K562 (cell line): ENCODE results near the gene EFS. TPM values are rescaled to one million over a fixed set of nuclear protein-coding genes. Genes with fewer than 3 reads are reported as not detected.
A peak's percentile ranks its signal among the peaks of the same experiment; 100 is the strongest.

ENCODE experiments used
- CTBP1 ChIP-seq: fragments of 450-650 bp; IDR thresholded peaks from 2 replicates; pipeline ENCODE4 v1.6.1; 2016; ENCODE audit warnings: borderline replicate concordance
- E2F3 ChIP-seq: fragments of 250-450 bp; sonication (Bioruptor Pico); IDR thresholded peaks from 2 replicates; pipeline ENCODE4 v1.4.0; 2020; ENCODE audit warnings: mild to moderate bottlenecking
- FOXK1 ChIP-seq: sonication (generic); formaldehyde crosslinking; IDR thresholded peaks from 2 replicates; pipeline ENCODE4 v1.8.0; 2022; ENCODE audit warnings: missing genetic modification reagents, mild to moderate bottlenecking, borderline replicate concordance
- KLF1 ChIP-seq: fragments of 450-650 bp; IDR thresholded peaks from 2 replicates; pipeline ENCODE4 v1.6.1; 2016; ENCODE audit warnings: missing genetic modification characterization, missing compliant biosample characterization
- NFATC3 ChIP-seq: fragments of 450-650 bp; IDR thresholded peaks from 2 replicates; pipeline ENCODE4 v1.6.1; 2017; ENCODE audit warnings: mild to moderate bottlenecking
- NFRKB ChIP-seq: fragments of 450-650 bp; IDR thresholded peaks from 2 replicates; pipeline ENCODE4 v1.6.1; 2016; ENCODE audit warnings: low read depth
- polyA plus RNA-seq, 8 experiments: library from polyadenylated mRNA; depleted of rRNA in 4 of 8; stranded (reverse) in 5 of 8; unstranded in 3 of 8; fragments of >200 nt; fragmentation: Nextera tagmentation in 2 of 8; fragmentation: Illumina TruSeq in 1 of 8; extraction: Ambion mirVana in 2 of 8; extraction: Trizol in 1 of 8; gene quantifications; 2 replicates each; pipeline versions ENCODE4 v1.2.1 to v1.2.3, GENCODE V29; 2011 to 2014; ENCODE audit warnings: inconsistent platforms in 1 of 8, missing spikeins in 1 of 8
- total RNA-seq, 7 experiments: library from RNA; depleted of rRNA in 6 of 7; stranded (reverse); fragments of >200 nt in 6 of 7; fragmentation: Illumina TruSeq in 2 of 7; extraction: Trizol in 2 of 7; gene quantifications; 2 replicates each; pipeline versions ENCODE4 v1.2.1 to v1.2.3, GENCODE V29; 2011 to 2021; ENCODE audit warnings: low replicate concordance in 1 of 7
- TF ChIP-seq, protein P1 (sequence below), 2 experiments: fragments of 450-650 bp in 1 of 2; sonication (generic) in 1 of 2; formaldehyde crosslinking in 1 of 2; IDR thresholded peaks; 2 replicates each; pipeline versions ENCODE4 v1.7.1 to v1.9.0; 2016 to 2022; ENCODE audit warnings: inconsistent platforms in 1 of 2, mild to moderate bottlenecking in 1 of 2, missing genetic modification reagents in 1 of 2
- TF ChIP-seq, protein P2 (sequence below): fragments of 450-650 bp; IDR thresholded peaks from 2 replicates; pipeline ENCODE4 v1.6.1; 2016; ENCODE audit warnings: low read depth

EFS gene
- total and polyA plus RNA-seq, 9 of the 15 experiments (the other 6 are each of a cell fraction or from before 2014, with no cell fraction given), result 0.01 to 0.03 TPM; not detected in 7

DNA sequence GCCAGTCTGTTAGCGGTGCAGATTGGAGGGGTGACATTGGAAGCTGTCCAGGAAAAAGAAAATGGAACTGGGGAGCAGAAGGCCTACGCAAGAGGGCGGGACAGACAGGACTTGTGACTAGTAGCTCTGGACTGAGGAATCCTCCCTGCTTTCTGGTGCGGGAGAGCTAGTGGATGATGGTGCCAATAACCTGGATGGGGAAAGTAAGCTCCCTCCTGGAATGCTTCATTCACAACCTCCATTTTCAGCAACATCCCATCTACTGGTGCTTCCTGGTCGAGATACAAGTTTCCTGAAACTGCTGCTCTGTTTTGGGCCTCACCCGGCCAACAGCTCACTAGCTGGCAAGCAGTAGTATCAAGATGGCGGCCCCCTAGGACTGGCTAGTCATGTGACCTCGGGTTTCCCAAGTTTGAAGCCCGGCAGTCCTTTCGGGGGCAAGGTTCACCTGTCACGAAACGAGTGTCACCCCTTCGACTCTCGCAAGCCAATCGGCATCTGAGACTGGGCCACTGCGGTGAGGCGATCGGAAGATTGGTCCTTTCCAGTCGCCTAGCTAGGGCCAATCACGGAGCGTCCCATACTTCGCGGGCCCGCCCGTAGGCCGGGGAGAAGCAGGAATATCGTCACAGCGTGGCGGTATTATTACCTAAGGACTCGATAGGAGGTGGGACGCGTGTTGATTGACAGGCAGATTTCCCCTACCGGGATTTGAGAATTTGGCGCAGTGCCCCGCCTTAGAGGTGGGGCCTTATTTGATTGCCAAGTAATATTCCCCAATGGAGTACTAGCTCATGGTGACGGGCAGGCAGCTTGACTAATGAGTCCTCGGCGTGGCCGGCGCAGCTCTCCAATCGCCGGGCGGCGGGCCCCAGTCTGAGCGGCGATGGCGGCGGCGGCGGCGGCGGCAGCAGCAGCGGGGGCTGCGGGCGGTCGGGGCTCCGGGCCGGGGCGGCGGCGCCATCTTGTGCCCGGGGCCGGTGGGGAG is 44.1 kb downstream of the EFS start, which contains the start of gene PABPN1 (continued):
- TF ChIP-seq, protein P1, sequence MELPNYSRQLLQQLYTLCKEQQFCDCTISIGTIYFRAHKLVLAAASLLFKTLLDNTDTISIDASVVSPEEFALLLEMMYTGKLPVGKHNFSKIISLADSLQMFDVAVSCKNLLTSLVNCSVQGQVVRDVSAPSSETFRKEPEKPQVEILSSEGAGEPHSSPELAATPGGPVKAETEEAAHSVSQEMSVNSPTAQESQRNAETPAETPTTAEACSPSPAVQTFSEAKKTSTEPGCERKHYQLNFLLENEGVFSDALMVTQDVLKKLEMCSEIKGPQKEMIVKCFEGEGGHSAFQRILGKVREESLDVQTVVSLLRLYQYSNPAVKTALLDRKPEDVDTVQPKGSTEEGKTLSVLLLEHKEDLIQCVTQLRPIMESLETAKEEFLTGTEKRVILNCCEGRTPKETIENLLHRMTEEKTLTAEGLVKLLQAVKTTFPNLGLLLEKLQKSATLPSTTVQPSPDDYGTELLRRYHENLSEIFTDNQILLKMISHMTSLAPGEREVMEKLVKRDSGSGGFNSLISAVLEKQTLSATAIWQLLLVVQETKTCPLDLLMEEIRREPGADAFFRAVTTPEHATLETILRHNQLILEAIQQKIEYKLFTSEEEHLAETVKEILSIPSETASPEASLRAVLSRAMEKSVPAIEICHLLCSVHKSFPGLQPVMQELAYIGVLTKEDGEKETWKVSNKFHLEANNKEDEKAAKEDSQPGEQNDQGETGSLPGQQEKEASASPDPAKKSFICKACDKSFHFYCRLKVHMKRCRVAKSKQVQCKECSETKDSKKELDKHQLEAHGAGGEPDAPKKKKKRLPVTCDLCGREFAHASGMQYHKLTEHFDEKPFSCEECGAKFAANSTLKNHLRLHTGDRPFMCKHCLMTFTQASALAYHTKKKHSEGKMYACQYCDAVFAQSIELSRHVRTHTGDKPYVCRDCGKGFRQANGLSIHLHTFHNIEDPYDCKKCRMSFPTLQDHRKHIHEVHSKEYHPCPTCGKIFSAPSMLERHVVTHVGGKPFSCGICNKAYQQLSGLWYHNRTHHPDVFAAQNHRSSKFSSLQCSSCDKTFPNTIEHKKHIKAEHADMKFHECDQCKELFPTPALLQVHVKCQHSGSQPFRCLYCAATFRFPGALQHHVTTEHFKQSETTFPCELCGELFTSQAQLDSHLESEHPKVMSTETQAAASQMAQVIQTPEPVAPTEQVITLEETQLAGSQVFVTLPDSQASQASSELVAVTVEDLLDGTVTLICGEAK (IDR thresholded peaks at IDR 0.05), result peak; percentile 65; the same call in 1 of the 2 replicates
- TF ChIP-seq, protein P1 (CRISPR knock-in tag; IDR thresholded peaks at IDR 0.05), result no peak
- TF ChIP-seq E2F3 (CRISPR knock-in tag), result peak; percentile 21; the same call in 1 of the 2 replicates
- peak; percentile 76; the same call in 1 of the 2 replicates for TF ChIP-seq KLF1 (tag)
- TF ChIP-seq, protein P2, sequence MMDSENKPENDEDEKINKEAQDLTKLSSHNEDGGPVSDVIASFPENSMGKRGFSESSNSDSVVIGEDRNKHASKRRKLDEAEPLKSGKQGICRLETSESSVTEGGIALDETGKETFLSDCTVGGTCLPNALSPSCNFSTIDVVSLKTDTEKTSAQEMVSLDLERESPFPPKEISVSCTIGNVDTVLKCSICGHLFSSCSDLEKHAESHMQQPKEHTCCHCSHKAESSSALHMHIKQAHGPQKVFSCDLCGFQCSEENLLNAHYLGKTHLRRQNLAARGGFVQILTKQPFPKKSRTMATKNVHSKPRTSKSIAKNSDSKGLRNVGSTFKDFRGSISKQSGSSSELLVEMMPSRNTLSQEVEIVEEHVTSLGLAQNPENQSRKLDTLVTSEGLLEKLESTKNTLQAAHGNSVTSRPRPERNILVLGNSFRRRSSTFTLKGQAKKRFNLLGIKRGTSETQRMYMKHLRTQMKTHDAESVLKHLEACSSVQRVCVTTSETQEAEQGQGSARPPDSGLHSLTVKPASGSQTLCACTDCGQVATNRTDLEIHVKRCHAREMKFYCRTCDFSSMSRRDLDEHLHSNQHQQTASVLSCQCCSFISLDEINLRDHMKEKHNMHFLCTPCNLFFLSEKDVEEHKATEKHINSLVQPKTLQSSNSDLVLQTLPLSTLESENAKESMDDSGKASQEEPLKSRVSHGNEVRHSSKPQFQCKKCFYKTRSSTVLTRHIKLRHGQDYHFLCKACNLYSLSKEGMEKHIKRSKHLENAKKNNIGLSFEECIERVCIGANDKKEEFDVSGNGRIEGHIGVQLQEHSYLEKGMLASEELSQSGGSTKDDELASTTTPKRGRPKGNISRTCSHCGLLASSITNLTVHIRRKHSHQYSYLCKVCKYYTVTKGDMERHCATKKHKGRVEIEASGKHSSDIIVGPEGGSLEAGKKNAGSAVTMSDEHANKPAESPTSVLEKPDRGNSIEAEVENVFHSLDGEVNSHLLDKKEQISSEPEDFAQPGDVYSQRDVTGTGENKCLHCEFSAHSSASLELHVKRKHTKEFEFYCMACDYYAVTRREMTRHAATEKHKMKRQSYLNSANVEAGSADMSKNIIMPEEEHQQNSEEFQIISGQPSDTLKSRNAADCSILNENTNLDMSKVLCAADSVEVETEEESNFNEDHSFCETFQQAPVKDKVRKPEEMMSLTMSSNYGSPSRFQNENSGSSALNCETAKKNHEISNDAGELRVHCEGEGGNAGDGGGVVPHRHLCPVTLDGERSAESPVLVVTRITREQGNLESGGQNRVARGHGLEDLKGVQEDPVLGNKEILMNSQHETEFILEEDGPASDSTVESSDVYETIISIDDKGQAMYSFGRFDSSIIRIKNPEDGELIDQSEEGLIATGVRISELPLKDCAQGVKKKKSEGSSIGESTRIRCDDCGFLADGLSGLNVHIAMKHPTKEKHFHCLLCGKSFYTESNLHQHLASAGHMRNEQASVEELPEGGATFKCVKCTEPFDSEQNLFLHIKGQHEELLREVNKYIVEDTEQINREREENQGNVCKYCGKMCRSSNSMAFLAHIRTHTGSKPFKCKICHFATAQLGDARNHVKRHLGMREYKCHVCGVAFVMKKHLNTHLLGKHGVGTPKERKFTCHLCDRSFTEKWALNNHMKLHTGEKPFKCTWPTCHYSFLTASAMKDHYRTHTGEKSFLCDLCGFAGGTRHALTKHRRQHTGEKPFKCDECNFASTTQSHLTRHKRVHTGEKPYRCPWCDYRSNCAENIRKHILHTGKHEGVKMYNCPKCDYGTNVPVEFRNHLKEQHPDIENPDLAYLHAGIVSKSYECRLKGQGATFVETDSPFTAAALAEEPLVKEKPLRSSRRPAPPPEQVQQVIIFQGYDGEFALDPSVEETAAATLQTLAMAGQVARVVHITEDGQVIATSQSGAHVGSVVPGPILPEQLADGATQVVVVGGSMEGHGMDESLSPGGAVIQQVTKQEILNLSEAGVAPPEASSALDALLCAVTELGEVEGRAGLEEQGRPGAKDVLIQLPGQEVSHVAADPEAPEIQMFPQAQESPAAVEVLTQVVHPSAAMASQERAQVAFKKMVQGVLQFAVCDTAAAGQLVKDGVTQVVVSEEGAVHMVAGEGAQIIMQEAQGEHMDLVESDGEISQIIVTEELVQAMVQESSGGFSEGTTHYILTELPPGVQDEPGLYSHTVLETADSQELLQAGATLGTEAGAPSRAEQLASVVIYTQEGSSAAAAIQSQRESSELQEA, result peak; percentile 39; the same call in 1 of the 2 replicates
- TF ChIP-seq NFRKB, result peak; percentile 95
- TF ChIP-seq CTBP1, result peak; percentile 76
- TF ChIP-seq NFATC3, result peak; percentile 21; the same call in 1 of the 2 replicates
- TF ChIP-seq FOXK1 (CRISPR knock-in tag), result 0 out of 2 replicates have a peak, but pooled peaks have one; percentile 52
